Muscle layer of duodenum (tissue), 2 donors: ENCODE data around the gene ICE1.
"Not testable (repeated sequence)": the region's sequence is repeated elsewhere in the genome, so short reads cannot be mapped to it uniquely, and the experiment has no call there.

Experiments used
- H3K27ac ChIP-seq: one replicate; pipeline ENCODE4 v1.7.0; 2013; ENCODE audit warnings: mild to moderate bottlenecking, low read length
- H3K27me3 ChIP-seq: one replicate; pipeline ENCODE4 v1.7.0; 2013; ENCODE audit warnings: low read depth, mild to moderate bottlenecking, control low read depth, low read length
- H3K36me3 ChIP-seq, 2 donors: one replicate each; pipeline ENCODE4 v1.7.0; 2013; ENCODE audit warnings: low read length in 2 of 2, control low read depth in 1 of 2, mild to moderate bottlenecking in 1 of 2; ENCODE audit not compliant: insufficient read depth in 2 of 2, control insufficient read depth in 1 of 2
- H3K4me1 ChIP-seq, 2 donors: one replicate each; pipeline ENCODE4 v1.7.0; 2013; ENCODE audit warnings: low read length in 2 of 2, mild to moderate bottlenecking in 2 of 2, control low read depth in 1 of 2, moderate library complexity in 1 of 2; ENCODE audit not compliant: insufficient read depth in 2 of 2, control insufficient read depth in 1 of 2
- H3K4me3 ChIP-seq, 2 donors: one replicate each; pipeline ENCODE4 v1.7.0; 2013; ENCODE audit warnings: low read length in 2 of 2, low read depth in 1 of 2, mild to moderate bottlenecking in 1 of 2
- H3K9me3 ChIP-seq, 2 donors: one replicate each; pipeline ENCODE4 v1.7.0; 2013; ENCODE audit warnings: low read length in 2 of 2, control low read depth in 1 of 2, mild to moderate bottlenecking in 1 of 2; ENCODE audit not compliant: control insufficient read depth in 1 of 2
- donor health status: healthy.

ICE1 gene

GRCh38 chr5:5456858-5457257, 34.4 kb downstream of the ICE1 start:
- H3K9me3 ChIP-seq, result no peaks in the 10 kb centered on the region
- no peaks in the 10 kb centered on the region for H3K27me3 ChIP-seq
- H3K36me3 ChIP-seq, result peaks cover 55 to 79% of the 10 kb centered on the region in 2 donors
- H3K4me1 ChIP-seq, result no peaks in the 10 kb centered on the region
- no peak overlapping the region for H3K27ac ChIP-seq
- no peak overlapping the region for H3K4me3 ChIP-seq

DNA sequence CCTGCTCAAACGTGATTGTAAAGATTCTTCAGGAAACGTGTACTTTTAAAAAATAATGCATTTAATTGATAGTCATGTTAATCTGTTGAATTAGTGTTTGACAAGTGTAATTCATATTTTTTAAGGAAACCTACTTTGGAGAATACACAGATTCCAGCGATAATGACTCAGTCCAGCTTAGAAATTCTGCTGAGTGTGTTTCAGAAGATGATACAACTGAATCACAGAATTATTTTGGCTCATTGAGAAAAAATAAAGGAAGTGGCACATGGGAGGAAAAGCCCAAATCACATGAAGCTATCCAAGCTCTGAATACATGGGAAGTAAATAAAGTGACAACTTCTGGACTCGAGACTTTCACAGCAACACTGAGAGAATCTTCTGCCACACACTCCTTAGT, 37.8 kb downstream of the ICE1 start:
- no peak overlapping the region for H3K4me3 ChIP-seq
- H3K4me1 ChIP-seq, result no peaks in the 10 kb centered on the region
- no peaks in the 10 kb centered on the region for H3K9me3 ChIP-seq
- no peaks in the 10 kb centered on the region for H3K27me3 ChIP-seq
- H3K27ac ChIP-seq, result no peak overlapping the region
- H3K36me3 ChIP-seq, result peaks cover 62 to 86% of the 10 kb centered on the region in 2 donors

DNA sequence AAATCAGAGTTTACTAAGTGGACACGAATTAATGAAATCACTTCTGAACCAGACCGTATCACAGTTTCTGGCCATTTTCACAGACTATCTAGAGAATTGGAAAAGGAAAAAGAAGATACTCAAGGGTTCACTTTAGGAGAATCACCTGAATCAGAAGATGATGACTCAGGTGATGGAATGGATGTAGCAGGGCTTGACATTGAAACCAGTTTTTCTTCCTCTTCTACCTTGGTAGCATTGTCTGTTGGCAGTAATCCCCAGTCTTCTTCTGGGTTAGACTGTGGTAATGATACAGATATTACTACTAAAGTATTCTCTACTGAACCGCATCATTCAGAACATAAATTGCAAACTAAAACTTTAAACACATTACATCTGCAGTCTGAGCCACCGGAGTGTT, 38.5 kb downstream of the ICE1 start:
- H3K9me3 ChIP-seq, result no peaks in the 10 kb centered on the region
- H3K4me3 ChIP-seq, result no peak overlapping the region
- no peak overlapping the region for H3K27ac ChIP-seq
- H3K4me1 ChIP-seq, result no peaks in the 10 kb centered on the region
- H3K27me3 ChIP-seq, result no peaks in the 10 kb centered on the region
- peaks cover 62 to 84% of the 10 kb centered on the region in 2 donors for H3K36me3 ChIP-seq

GRCh38 chr5:5464036-5464715, 41.7 kb downstream of the ICE1 start:
- peaks cover 56 to 82% of the 10 kb centered on the region in 2 donors for H3K36me3 ChIP-seq
- H3K4me1 ChIP-seq, result no peaks in the 10 kb centered on the region
- no peak overlapping the region for H3K4me3 ChIP-seq
- no peak overlapping the region for H3K27ac ChIP-seq
- no peaks in the 10 kb centered on the region for H3K27me3 ChIP-seq
- H3K9me3 ChIP-seq, result no peaks in the 10 kb centered on the region

GRCh38 chr5:5466227-5466626, 43.8 kb downstream of the ICE1 start:
- no peaks in the 10 kb centered on the region for H3K9me3 ChIP-seq
- H3K36me3 ChIP-seq, result peaks cover 36 to 61% of the 10 kb centered on the region in 2 donors
- no peaks in the 10 kb centered on the region for H3K4me1 ChIP-seq
- no peak overlapping the region for H3K27ac ChIP-seq
- no peaks in the 10 kb centered on the region for H3K27me3 ChIP-seq
- no peak overlapping the region for H3K4me3 ChIP-seq

- peaks cover 21 to 46% of the 10 kb centered on the region in 2 donors for H3K36me3 ChIP-seq
- H3K4me1 ChIP-seq, result no peaks in the 10 kb centered on the region
- no peak overlapping the region for H3K27ac ChIP-seq
- no peaks in the 10 kb centered on the region for H3K9me3 ChIP-seq
- H3K27me3 ChIP-seq, result no peaks in the 10 kb centered on the region
- no peak overlapping the region for H3K4me3 ChIP-seq
Observed at GRCh38 chr5:5467737-5468136, 45.3 kb downstream of the ICE1 start.

GRCh38 chr5:5470933-5471332, 48.5 kb downstream of the ICE1 start:
- no peaks in the 10 kb centered on the region for H3K4me1 ChIP-seq
- H3K27me3 ChIP-seq, result no peaks in the 10 kb centered on the region
- peaks cover 36 to 38% of the 10 kb centered on the region in 2 donors for H3K36me3 ChIP-seq
- H3K4me3 ChIP-seq, result no peak overlapping the region
- no peak overlapping the region for H3K27ac ChIP-seq
- H3K9me3 ChIP-seq, result no peaks in the 10 kb centered on the region

- Histone ChIP-seq H3K4me1 (no peaks in the 10 kb centered on the region), H3K36me3 (peaks cover 23 to 28% of the 10 kb centered on the region in 2 donors), H3K4me3 (no peak overlapping the region), H3K27me3 (no peaks in the 10 kb centered on the region), H3K27ac (no peak overlapping the region), H3K9me3 (no peaks in the 10 kb centered on the region)
Observed at GRCh38 chr5:5473226-5473625, 50.7 kb downstream of the ICE1 start.

DNA sequence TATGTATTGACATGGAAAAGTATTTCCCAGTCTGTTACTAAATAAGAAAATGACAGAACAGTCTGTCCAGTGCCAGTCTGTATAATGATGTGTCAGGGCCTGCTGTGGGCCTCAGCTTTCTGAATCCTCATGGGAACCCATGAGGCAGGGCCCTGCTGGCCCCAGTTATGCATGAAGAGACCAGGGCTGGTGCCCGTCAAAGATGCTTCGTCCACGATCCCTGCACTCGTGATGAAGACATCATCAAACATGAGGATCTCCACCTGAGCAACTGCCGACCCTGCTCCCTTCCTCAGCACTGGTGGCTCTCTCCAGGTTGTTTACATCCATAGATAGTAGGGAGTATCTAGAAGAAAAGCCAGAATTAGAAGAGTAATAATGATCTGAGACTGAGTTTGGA, 52.5 kb downstream of the ICE1 start:
- Histone ChIP-seq H3K9me3 (no peaks in the 10 kb centered on the region), H3K4me3 (no peak overlapping the region), H3K27ac (no peak overlapping the region), H3K27me3 (no peaks in the 10 kb centered on the region), H3K36me3 (peaks cover 23 to 28% of the 10 kb centered on the region in 2 donors), H3K4me1 (no peaks in the 10 kb centered on the region)

- peaks cover 23 to 28% of the 10 kb centered on the region in 2 donors for H3K36me3 ChIP-seq
Observed at GRCh38 chr5:5475975-5476374, 53.5 kb downstream of the ICE1 start.

GRCh38 chr5:5479578-5479977, 57.1 kb downstream of the ICE1 start:
- H3K9me3 ChIP-seq, H3K27ac ChIP-seq, H3K4me3 ChIP-seq, H3K27me3 ChIP-seq, H3K4me1 ChIP-seq: not testable (repeated sequence)
- peaks cover 17 to 27% of the 10 kb centered on the region in 2 donors for H3K36me3 ChIP-seq

More at GRCh38 chr5:5475975-5476374, 53.5 kb downstream of the ICE1 start:
- no peaks in the 10 kb centered on the region for H3K27me3 ChIP-seq
- no peaks in the 10 kb centered on the region for H3K9me3 ChIP-seq
- no peaks in the 10 kb centered on the region for H3K4me1 ChIP-seq
- H3K4me3 ChIP-seq, result no peak overlapping the region
- no peak overlapping the region for H3K27ac ChIP-seq
